MV-4-11 (cell line): ENCODE results near the gene MUC6.
"Not testable (repeated sequence)": the region's sequence is repeated elsewhere in the genome, so short reads cannot be mapped to it uniquely, and the experiment has no call there.

Experiments used
- DNase-seq: peaks from one replicate; lab custom pipeline; 2025; lab: John Stamatoyannopoulos, UW

The MUC6 gene

DNA sequence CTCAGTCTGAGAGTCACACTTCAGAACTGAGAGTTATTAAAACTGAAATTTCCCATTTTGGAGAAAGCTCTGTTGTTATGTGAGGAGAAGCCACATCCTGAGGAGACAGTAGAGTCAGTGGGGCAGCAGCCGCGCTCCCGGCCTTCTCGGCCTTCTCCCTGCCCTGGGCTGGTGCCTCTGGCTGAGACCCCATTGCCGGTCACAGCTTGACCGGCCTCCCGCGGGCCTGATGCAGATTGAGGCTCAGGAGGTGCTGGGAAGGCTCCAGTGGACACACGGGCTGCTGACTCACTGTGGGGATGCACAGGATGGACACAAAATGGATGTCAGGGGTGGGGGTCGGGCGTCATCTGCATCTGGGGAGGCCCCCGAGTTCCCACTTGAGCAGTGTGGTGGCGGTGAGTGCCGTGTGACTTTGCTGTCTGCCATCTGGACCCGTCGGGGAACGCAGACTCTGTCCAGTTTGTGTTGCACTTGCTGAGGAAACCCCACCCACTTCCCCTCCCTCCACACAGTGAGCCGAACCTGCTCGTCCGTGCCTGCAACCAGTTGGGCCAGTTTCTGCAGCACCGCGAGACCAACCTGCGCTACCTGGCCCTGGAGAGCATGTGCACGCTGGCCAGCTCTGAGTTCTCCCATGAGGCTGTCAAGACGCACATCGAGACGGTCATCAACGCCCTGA lies 50.1 kb downstream of the MUC6 start:
- no peak for DNase-seq

DNA sequence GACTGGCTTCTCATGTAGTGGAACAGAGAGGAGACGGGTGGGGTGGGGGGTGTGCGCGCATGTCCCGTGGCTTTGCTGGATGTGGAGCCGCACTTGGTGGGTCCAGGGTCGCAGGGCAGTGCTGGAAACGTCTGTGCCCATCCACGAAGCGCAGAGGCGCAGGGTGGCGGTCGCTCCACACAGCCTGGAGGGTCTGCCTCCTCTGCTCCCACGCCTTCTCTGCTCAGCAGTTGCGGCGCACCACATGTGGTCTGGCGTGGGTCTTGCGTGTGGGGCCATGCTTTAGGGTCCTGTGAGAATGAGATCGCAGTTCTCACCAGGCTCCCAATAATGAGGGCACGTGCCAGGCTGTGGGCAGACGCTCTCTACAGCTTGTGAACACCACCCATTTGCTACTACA lies 50.7 kb downstream of the MUC6 start:
- DNase-seq: no peak

DNA sequence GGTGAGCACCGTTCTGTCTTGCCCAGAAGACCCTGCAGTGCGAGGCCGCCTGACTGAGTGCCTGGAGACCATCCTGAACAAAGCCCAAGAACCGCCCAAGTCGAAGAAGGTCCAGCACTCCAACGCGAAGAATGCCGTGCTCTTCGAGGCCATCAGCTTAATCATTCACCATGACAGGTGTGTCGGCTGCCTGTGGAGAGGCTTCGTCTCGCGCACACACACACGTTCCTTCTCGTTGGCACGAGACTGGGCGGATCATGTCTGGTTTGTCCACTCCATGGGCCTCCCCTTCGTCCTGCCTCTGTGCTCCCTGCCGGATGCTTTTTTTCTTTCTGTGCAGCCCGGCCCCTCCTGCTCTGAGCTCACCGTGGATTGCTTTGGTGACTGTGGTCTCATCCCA lies 51.1 kb downstream of the MUC6 start:
- DNase-seq: no peak

DNA sequence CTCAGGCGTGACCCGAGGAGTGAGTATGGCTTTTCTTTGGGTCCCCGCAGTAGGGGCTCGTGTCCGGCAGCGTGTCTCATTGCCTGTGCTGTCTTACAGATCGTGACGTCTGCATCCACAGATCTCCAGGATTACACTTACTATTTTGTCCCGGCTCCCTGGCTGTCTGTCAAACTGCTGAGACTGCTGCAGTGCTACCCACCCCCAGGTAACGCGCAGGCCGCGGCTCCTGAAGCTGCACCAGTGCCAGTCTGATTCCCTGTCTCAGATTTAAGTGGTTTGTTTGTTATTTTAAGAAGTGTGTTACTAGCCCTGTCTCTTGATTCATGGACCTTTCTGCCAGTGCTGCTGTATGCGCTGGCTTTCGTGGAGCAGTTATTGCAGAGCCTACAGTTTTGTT lies 52.0 kb downstream of the MUC6 start:
- no peak for DNase-seq

DNA sequence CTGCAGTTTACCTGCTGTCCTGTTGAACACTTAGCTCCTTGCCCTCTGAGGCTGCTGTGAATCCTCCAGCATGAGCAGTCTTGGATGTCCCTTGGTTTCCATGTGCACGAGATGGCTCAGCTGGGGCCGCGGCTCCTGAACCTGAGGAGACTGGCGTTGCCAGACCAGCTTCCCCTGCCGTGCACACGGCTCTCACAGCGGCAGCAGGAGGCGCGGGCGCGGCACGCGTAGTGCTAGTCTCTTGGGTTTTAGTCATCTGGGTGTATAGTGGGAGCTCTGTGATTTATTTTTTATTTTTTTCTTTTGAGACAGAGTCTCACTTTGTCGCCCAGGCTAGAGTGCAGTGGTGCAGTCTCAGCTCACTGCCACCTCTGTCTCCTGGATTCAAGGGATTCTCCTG lies 54.8 kb downstream of the MUC6 start:
- DNase-seq: no peak

DNA sequence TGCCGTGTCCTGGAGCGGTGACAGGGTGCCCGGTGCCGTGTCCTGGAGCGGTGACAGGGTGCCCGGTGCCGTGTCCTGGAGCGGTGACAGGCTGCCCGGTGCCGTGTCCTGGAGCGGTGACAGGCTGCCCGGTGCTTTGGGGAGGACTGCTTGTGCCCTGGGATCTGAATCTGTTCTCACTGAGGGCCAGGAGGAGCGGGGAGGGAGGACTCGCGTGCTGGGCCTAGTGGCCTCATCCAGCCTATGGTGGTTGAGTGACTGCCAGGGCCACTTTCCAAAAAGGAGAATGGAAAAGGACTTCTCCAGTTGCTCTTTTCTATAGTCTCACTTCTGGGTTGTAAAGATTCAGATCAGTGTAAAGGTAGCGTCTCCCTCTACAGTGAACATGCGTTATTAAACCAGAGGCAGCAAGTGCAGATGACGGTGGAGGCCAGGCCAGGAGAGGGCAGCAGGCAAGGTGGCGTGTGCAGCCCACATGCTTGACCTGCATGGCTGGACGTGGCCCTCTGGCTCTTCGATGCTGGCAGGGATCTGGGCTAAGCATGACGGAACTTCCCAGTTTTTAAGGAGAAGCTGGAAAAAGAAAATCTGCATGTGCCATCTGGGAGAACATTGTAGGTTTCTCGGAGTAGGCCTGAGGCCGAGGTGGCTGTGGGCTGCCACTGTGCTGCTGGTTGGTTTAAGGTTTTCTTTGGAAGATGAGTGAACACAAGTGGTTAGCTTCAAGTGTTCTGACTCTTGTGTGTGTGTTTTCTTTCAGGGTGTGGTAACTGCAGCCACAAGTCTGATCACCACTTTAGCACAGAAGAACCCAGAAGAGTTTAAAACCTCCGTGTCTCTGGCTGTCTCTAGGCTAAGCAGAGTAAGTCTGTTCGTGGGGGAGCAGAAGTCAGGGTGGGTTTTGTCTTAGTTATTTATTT lies 55.8 kb downstream of the MUC6 start:
- no peak for DNase-seq

DNA sequence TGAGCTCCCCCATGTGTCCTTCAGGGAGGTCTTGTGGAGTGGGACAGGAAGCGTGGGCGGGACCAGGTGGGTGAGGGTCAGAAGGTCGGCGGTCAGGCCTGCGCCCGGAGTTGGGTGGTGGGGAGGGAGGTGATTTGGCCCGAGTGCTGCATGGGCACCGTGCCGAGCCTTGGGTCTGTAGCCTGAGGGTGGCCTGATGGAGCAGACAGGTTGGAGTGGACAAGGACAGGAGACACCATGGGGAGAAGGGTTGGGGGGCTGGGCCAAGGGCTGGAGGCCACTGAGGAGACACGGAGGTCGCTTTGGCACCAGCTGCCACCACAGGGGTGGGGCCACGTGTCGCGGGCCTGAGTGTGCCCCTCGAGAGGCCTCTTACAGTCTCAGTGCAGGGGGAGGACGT lies 57.7 kb downstream of the MUC6 start:
- no peak for DNase-seq

DNA sequence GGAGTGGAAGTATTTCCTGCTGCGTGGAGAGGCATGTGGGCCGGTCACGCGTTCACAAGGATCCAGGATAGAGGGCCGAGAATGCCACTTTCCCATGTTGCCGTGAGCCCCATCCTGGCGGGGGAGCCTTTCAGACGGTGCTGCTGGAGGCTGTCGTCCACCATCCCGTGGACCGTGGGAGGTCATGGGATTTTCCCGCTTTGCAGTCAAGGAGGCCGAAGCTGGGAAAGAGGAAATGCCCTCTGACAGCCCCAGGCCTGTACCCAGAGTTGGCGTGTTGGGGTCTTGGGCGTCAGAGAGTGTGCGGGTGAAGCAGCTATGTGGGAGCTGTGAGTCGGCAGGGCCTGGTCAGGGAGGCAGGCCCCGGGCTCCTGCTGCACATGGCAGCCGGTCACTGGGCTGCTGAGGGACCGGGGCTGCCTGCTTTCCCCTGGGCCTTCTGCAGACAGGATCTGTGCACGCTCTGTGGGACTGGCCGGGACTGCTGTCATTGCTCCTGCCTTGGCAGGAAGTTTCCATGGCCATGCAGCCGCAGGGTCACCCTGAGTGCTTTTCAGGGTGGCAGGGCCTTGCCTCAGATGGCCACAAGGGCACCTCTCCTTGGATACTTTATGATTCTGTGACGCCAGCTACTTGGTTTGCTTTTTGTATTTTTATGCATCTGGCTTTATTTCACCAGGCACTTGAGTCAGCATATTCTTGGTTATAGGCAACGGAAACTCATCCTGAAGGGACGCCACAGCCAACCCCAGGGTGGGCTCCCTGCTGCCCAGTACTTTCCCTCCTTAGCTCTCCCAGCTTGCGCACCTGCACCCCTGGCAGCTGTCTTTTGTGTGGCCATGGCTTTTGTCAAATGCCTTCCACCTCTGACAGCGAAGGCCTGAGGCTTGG lies 58.4 kb downstream of the MUC6 start:
- DNase-seq: no peak

DNA sequence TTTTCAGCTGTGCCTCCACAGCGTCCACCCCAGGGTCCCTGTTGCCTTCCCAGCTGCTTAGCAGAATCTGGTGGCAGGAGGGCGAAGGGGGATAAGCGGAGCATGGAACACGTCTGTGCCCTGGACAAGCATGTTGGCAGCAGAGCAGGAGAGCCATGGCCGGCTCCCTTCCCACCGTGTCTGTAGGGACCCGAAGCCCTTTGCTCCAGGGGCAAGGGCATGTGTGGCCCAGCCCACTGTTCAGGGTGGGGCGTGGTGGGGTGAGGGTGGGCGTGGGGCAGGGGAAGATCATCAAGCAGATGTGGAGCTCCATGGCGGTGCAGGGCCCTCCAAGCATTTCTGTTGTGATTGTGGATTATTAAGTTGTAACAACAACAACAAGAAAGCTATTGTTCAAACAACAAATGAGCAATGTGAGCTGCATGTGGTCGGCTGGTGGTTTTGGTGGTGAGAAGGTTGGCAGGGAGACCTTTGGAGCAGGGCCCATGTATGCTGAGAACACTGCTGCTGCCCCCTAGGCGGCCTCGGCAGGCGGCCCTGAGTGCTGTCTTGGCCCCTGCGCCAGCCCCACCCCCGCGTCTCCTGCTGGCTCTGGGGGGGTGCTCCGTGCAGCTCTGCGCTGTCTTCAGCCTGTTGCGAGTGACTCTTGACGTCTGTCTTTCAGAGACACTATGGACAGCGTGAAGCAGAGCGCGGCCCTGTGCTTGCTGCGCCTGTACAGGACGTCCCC lies 59.9 kb downstream of the MUC6 start:
- DNase-seq: peak; percentile 37

DNA sequence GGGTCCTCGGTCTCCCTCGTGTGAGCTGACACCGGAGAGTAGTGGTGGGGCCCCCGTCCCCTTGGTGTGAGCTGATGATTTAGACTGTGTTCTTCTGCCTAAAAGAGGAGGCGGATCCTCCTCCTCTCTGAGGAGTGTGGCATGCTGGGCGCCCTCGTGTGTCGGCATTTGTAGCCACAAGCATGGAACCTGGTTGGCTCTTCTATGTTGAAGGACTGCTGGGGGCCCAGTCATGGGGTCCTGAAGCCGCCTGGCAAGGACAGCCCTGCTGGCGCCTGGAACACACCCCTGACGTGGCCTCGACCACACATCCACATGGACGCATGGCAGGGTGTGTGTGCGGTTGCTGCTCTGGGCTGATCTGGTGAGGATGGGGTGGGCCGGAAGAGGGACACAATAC lies 60.7 kb downstream of the MUC6 start:
- peak; percentile 30 for DNase-seq

DNA sequence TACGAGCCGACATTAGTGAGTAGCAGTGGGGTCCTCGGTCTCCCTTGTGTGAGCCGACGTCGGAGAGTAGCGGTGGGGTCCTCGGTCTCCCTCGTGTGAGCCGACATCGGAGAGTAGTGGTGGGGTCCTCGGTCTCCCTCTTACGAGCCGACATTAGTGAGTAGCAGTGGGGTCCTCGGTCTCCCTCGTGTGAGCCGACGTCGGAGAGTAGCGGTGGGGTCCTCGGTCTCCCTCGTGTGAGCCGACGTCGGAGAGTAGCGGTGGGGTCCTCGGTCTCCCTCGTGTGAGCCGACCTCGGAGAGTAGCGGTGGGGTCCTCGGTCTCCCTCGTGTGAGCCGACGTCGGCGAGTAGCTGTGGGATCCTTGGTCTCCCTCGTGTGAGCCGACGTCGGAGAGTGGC lies 61.1 kb downstream of the MUC6 start:
- not testable (repeated sequence) for DNase-seq

DNA sequence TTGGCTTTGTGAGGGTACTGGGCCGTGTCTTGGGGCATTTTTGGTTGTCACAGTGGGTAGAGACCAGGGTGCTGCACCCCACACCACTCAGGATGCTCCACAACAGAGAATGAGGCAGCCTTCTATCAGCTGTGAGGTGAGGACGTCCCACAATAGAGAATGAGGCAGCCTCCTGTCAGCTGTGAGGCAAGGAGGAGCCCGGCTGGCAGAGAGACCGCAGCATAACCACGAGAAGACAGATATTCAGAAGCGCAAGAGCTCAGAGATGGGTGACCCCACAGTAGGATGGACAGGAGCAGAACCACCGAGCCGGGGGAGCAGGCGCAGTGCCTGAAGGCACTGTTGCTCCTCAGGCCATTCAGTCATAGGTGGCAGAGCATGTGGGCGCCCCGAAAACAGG lies 63.3 kb downstream of the MUC6 start:
- no peak for DNase-seq

DNA sequence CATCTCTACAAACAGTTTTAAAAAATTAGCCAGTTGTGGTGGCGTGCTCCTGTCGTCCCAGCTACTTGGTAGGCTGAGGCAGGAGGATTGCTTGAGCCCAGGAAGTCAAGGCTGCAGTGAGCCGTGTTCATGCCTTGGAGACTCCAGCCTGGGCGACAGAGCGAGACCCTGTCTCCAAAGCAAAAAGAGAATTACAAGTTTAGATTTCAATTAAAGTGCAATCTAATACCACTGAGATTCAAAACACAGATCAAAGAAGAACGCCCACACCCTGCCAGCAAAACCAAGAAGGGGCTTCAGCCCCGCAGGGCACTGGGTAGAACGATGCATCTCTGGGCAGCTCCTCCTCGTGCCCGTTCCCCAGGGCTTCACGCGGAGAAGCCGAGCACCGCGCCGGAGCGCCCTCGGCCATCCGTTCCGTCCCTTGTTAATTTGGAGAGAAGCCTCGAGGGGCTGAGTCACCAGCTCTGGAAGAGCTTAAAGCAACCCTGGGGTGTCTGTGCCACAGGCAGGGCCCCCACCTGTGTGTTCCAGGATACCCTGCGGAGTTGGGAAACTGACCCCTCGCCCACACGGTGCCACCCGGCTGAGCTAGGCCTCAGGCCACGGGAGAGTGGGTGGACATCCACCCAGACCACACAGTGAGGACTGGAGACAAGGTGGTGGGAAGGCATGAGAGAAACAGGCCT lies 63.9 kb downstream of the MUC6 start:
- DNase-seq: no peak

DNA sequence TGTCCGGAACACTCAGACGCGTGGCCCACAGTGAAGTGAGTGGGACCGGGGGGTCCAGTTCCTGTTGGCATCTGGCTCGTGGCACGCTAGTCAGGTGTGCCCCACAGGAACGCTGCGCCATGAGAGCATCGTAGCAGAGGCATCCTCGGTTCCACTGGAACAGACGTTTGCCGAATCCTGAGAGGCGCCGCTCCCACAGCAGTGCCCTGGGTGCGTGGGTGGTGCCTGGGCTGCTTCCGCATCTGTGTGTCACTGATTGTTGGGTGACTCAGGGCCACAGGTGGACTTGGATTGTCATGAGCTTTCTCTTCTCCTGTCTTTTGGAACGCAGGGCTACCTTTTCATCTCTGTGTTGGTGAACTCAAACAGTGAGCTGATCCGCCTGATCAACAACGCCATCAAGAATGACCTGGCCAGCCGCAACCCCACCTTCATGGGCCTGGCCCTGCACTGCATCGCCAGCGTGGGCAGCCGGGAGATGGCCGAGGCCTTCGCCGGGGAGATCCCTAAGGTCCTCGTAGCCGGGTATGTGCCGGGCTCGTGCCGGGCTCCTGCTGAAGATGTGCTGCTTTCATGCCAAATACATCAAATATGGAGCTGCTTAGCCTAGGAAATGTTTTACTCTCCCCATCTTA lies 64.7 kb downstream of the MUC6 start:
- no peak for DNase-seq

DNA sequence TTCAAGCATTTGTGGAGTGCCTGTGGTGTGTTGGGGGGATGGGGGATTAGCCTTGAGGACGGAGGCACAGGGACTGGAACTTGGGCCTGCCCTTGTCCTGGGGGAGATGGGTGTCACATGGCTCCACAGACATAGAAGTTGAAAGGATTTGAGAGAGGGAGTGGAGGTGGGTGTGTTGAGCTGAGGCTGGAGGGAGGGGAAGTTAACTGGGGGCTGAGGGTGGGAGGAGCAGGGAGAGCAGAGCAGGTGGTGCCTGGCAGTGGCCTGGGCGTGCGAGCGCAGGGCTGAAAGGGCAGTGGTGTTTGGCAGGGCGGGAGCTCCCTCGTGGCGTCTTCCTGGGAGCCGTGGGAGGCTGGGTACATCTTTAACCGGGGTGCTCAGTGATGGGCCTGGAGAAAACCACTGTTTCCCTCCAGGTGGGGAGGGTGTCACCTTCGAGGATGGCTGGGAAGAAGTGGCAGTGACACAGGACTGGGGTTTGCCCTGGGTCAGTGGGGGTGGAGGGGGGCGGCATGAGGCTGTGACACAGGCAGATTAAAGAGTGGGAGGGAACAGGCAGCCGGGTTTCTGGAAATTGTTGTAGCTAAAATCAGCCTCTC lies 65.3 kb downstream of the MUC6 start:
- no peak for DNase-seq

DNA sequence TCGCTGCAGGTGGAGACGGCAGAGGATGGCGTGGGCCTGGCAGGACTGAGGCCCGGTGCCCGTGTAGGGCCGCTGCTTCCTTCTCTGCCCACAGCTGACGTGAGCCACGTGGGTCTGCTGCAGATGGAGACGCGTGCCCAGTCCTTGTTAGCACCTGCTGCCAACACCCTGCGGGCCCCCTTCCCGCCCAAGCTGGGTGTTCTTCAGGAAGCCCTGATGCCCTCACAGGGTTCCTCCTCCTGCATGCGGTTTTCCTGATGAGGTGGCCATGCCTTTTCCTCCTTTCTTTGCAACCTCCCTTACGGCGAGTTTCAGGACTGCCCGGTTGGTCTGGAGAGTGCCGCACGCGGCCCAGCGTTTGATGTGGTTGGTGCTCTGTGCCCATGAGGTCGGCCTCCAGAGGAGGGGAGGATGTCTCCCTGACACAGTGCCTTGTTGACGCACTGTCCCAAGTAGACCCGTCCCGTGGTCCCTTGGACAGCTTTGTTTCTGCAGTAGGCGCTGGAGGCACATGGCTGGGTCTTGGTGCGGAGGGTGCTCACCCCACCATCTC lies 66.1 kb downstream of the MUC6 start:
- no peak for DNase-seq

DNA sequence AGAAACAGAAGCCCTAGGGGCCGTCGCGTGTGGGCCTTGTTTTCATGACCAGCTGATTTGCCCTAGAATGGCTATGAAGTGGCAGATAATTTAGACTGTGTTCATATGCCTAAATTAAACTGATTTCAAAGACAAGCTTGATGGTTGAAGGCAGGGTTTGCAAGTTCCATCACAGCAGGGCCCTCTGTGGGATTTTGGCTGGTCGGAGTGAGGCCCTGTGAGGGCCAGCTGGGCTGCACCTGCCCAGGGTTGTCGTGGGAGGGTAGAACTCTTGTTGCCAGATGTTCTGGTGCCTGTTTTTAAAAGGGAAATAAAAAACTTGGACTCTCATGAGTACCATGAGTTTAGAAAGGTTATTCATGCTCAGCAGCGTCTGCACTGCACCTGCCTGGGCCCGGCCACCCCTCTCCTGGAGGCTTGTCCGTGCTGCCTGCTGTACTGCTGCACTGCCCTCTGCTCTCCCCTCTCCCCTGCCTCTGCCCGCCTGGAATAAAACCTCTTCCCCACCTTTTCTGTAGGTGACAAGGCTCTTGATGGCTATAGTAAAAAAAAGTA lies 66.8 kb downstream of the MUC6 start:
- no peak for DNase-seq

DNA sequence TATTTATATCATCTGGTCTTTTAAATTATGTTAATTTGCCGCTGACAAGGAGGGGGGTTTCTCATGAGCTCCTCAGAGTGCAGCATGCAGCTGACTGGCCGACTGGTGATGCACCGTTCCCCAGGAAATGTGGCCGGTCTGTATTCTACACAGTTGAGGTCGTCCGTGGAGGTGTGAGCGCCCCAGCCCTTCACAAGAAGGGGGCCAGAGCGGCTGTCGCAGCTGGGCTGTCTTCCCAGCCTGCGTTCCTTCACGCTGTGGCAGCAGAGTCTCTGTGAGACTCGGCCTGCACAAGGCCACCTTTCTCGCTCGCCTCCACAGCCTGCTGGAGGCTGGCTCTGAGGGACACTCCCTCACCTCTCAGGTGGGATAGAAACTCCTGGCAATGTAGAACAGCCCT lies 67.7 kb downstream of the MUC6 start:
- no peak for DNase-seq

DNA sequence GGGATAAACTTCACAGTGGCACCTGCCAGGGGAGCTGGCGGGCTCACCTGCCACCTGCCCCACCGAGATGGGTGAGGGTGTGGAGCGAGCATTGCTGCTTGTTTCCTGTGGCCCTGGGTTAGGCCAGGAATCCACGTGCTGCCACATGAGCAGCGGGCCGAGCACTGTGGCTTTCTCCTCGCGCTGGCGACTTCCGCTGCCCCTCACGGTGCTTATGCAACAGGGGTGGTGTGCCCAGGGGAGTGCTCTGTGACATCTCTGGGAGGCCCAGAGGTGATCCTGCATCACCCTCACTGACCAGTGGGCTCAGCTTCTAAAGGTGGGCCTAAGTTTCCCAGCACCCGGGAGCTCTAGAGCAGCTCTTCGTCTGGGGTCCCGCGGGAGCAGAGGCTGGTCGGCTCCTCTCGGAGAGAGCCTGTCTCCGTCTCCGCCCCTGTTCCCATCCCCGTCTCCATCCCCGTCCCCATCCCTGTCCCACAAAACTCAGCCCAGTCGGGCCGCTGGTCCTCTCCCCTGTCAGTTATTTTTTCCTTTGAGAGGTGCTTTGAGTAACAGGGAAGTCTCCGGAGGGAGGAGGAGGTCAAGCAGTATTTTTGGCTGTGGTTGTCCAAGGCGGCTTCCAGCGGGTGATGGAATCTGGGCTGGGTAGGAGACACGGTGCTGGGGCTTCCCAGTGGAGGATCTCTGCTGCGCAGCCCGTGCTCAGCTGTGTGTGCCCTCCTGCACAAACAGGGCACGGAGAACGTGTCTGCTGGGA lies 68.3 kb downstream of the MUC6 start:
- no peak for DNase-seq
